HK-2 (cell line): ENCODE measurements around the gene TFDP2.
"Not testable (repeated sequence)": the region's sequence is repeated elsewhere in the genome, so short reads cannot be mapped to it uniquely, and the experiment has no call there.

Experiments used
- DNase-seq: peaks from one replicate; pipeline ENCODE4 v3.0.0-alpha.2; 2018; ENCODE audit not compliant: unreplicated experiment

Gene TFDP2

GRCh38 chr3:142075656-142076055, 73.7 kb downstream of the TFDP2 start:
- DNase-seq, result not testable (repeated sequence)

GRCh38 chr3:142072816-142073215, 76.5 kb downstream of the TFDP2 start:
- DNase-seq, result no peak

- DNase-seq, result no peak
These were observed 83.4 kb downstream of the TFDP2 start for GRCh38 chr3:142065932-142066331.

GRCh38 chr3:142065344-142065743, 84.0 kb downstream of the TFDP2 start:
- DNase-seq, result no peak

- no peak for DNase-seq
These were observed 84.9 kb downstream of the TFDP2 start for GRCh38 chr3:142064454-142064853.

GRCh38 chr3:142057331-142057725, 92.0 kb downstream of the TFDP2 start:
- no peak for DNase-seq

- DNase-seq, result no peak
These were observed 92.6 kb downstream of the TFDP2 start for GRCh38 chr3:142056656-142057330.

GRCh38 chr3:142053835-142054234, 95.5 kb downstream of the TFDP2 start:
- no peak for DNase-seq

- no peak for DNase-seq
These were observed 96.1 kb downstream of the TFDP2 start for GRCh38 chr3:142053244-142053643.

GRCh38 chr3:142051351-142051750, 98.0 kb downstream of the TFDP2 start:
- DNase-seq, result no peak

GRCh38 chr3:142047021-142047369, 102.3 kb downstream of the TFDP2 start:
- DNase-seq, result no peak

- DNase-seq, result no peak
These were observed 102.9 kb downstream of the TFDP2 start for GRCh38 chr3:142046320-142047020.

- DNase-seq, result no peak
These were observed 108.3 kb downstream of the TFDP2 start for GRCh38 chr3:142040941-142041491.

GRCh38 chr3:142035308-142035922, 113.9 kb downstream of the TFDP2 start:
- DNase-seq, result no peak

- DNase-seq, result no peak
These were observed 116.1 kb downstream of the TFDP2 start for GRCh38 chr3:142033292-142033691.

GRCh38 chr3:142031575-142031974, 117.8 kb downstream of the TFDP2 start:
- DNase-seq, result no peak

- DNase-seq, result no peak
These were observed 119.6 kb downstream of the TFDP2 start for GRCh38 chr3:142029791-142030190.

GRCh38 chr3:142029052-142029642, 120.2 kb downstream of the TFDP2 start:
- no peak for DNase-seq

- DNase-seq, result peak; percentile 3
These were observed 121.0 kb downstream of the TFDP2 start for GRCh38 chr3:142028243-142028777.

GRCh38 chr3:142027735-142028134, 121.6 kb downstream of the TFDP2 start:
- DNase-seq, result peak; percentile 20

- no peak for DNase-seq
These were observed 122.0 kb downstream of the TFDP2 start for GRCh38 chr3:142027300-142027699.

- DNase-seq, result no peak
These were observed 123.0 kb downstream of the TFDP2 start for GRCh38 chr3:142026333-142026732.
